ENCODE measurements around the gene PATL2. TPM values are rescaled to one million over a fixed set of nuclear protein-coding genes. Genes with fewer than 3 reads are reported as not detected.
"Not testable (repeated sequence)": the region's sequence is repeated elsewhere in the genome, so short reads cannot be mapped to it uniquely, and the experiment has no call there.

The PATL2 gene
- total RNA-seq, 4 donors from 2014 or later = 0.28 to 2.0 (median 2.0) TPM; not detected in 1

DNA sequence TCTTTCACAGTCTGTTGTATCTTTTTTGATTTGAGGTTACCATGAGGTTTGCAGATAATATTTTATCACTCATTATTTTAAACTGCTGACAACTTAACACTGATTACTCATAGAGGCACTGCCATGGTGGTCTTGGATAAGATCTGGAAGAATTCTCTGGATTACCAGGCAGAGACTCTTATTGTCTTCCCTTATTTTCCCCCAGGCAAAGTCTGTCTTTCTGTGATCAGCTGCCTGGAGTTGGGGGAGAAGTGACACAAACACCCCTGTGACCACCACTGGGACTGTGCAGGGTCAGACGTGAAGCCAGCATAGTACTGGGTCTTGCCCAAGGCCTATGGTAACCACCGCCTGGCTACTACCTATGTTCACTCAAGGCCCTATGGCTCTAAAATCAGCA is 4.7 kb downstream of the PATL2 start:
- no peak for DNase-seq

GRCh38 chr15:44705986-44706385 is 5.1 kb downstream of the PATL2 start:
- Histone ChIP-seq H3K27ac (no peak overlapping the region), H3K4me1 (peaks cover 0 to 5% of the 10 kb centered on the region in 2 donors), H3K36me3 (no peaks in the 10 kb centered on the region), H3K27me3 (no peaks in the 10 kb centered on the region), H3K4me3 (no peak overlapping the region), H3K9me3 (no peaks in the 10 kb centered on the region)
- TF ChIP-seq POLR2A (IDR thresholded peaks at IDR 0.05) = no peak
- TF ChIP-seq, protein P1, sequence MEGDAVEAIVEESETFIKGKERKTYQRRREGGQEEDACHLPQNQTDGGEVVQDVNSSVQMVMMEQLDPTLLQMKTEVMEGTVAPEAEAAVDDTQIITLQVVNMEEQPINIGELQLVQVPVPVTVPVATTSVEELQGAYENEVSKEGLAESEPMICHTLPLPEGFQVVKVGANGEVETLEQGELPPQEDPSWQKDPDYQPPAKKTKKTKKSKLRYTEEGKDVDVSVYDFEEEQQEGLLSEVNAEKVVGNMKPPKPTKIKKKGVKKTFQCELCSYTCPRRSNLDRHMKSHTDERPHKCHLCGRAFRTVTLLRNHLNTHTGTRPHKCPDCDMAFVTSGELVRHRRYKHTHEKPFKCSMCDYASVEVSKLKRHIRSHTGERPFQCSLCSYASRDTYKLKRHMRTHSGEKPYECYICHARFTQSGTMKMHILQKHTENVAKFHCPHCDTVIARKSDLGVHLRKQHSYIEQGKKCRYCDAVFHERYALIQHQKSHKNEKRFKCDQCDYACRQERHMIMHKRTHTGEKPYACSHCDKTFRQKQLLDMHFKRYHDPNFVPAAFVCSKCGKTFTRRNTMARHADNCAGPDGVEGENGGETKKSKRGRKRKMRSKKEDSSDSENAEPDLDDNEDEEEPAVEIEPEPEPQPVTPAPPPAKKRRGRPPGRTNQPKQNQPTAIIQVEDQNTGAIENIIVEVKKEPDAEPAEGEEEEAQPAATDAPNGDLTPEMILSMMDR (IDR thresholded peaks at IDR 0.05) = no peak
- intact Hi-C loops (cut with DNase I; ENCODE audit: low total_unique reads) = no loop called here
- DNase-seq = no peak

More for the DNA sequence above, 4.7 kb downstream of the PATL2 start:
- Histone ChIP-seq H3K36me3 (no peaks in the 10 kb centered on the region), H3K4me3 (no peak overlapping the region), H3K27ac (no peak overlapping the region), H3K4me1 (peaks cover 0 to 5% of the 10 kb centered on the region in 2 donors), H3K9me3 (no peaks in the 10 kb centered on the region), H3K27me3 (no peaks in the 10 kb centered on the region)
- TF ChIP-seq, protein P1 (IDR thresholded peaks at IDR 0.05) = no peak
- no peak for TF ChIP-seq POLR2A (IDR thresholded peaks at IDR 0.05)
- intact Hi-C loops (cut with DNase I; ENCODE audit: low total_unique reads) = no loop called here

- H3K36me3 ChIP-seq; intact Hi-C loops (cut with DNase I; ENCODE audit: low total_unique reads); H3K4me3 ChIP-seq; H3K27me3 ChIP-seq; DNase-seq; H3K9me3 ChIP-seq; H3K27ac ChIP-seq; H3K4me1 ChIP-seq: not testable (repeated sequence)
These were observed 10.4 kb downstream of the PATL2 start for GRCh38 chr15:44700676-44701075.

GRCh38 chr15:44698641-44699040 is 12.5 kb downstream of the PATL2 start:
- no peak overlapping the region for H3K4me3 ChIP-seq
- H3K4me1 ChIP-seq = no peaks in the 10 kb centered on the region
- DNase-seq = no peak
- H3K36me3 ChIP-seq = no peaks in the 10 kb centered on the region
- TF ChIP-seq, protein P1 (IDR thresholded peaks at IDR 0.05) = no peak
- TF ChIP-seq POLR2A (IDR thresholded peaks at IDR 0.05) = no peak
- no peak overlapping the region for H3K27ac ChIP-seq
- no peaks in the 10 kb centered on the region for H3K27me3 ChIP-seq
- no peaks in the 10 kb centered on the region for H3K9me3 ChIP-seq
- intact Hi-C loops (cut with DNase I; ENCODE audit: low total_unique reads) = no loop called here

DNA sequence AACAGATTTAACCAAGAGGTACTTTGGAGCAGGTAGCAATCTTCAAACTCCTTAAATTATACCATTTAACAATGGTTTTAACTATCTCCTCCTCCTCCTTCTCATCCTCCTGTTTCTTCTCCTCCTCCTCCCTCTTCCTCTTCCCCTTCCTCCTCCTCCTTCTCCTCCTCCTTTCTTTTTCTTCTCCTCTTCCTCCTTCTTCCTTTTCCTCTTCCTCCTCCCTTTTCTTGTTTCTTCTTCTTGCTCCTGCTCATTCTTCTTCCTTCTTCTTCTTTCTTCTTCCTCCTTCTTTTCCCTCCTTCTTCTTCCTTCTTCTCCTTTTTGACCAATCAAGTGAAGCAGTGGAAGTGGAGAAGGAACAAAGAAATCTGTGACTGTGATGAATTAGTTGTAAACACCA is 14.1 kb downstream of the PATL2 start:
- no peak for DNase-seq
- intact Hi-C loops (cut with DNase I; ENCODE audit: low total_unique reads) = no loop called here
- Histone ChIP-seq H3K27me3 (no peaks in the 10 kb centered on the region), H3K9me3 (no peaks in the 10 kb centered on the region), H3K4me1 (no peaks in the 10 kb centered on the region), H3K36me3 (no peaks in the 10 kb centered on the region), H3K27ac (no peak overlapping the region), H3K4me3 (no peak overlapping the region)
- no peak for TF ChIP-seq POLR2A (IDR thresholded peaks at IDR 0.05)
- TF ChIP-seq, protein P1 (IDR thresholded peaks at IDR 0.05) = no peak

GRCh38 chr15:44695294-44695693 is 15.8 kb downstream of the PATL2 start:
- TF ChIP-seq POLR2A (IDR thresholded peaks at IDR 0.05) = no peak
- TF ChIP-seq, protein P1 (IDR thresholded peaks at IDR 0.05) = no peak
- H3K9me3 ChIP-seq = no peaks in the 10 kb centered on the region
- no peaks in the 10 kb centered on the region for H3K36me3 ChIP-seq
- H3K27ac ChIP-seq = no peak overlapping the region
- DNase-seq = no peak
- H3K27me3 ChIP-seq = no peaks in the 10 kb centered on the region
- H3K4me1 ChIP-seq = no peaks in the 10 kb centered on the region
- intact Hi-C loops (cut with DNase I; ENCODE audit: low total_unique reads) = no loop called here
- no peak overlapping the region for H3K4me3 ChIP-seq
